ENCODE data around the gene CCDC73.
"Not testable (repeated sequence)": the region's sequence is repeated elsewhere in the genome, so short reads cannot be mapped to it uniquely, and the experiment has no call there.

CCDC73 gene

GRCh38 chr11:32630844-32631243 lies 163.6 kb downstream of the CCDC73 start:
- H3K4me3 ChIP-seq, result no peak overlapping the region
- H3K36me3 ChIP-seq (replicated peaks), result no peaks in the 10 kb centered on the region
- H3K27me3 ChIP-seq (ENCODE audit: low read depth), result no peaks in the 10 kb centered on the region; the same call in 1 of the 2 replicates
- in situ Hi-C loops (cut with MboI; ENCODE audit: low sequenced_read_pairs), result no loop called here
- DNase-seq (ENCODE audit: low spot score in 2 of 2), result no peak
- no peaks in the 10 kb centered on the region for H3K9me3 ChIP-seq
- H3K4me1 ChIP-seq, result no peaks in the 10 kb centered on the region

- H3K27me3 ChIP-seq (ENCODE audit: low read depth), result no peaks in the 10 kb centered on the region
- in situ Hi-C loops (cut with MboI; ENCODE audit: low sequenced_read_pairs), result no loop called here
- no peak overlapping the region for H3K4me3 ChIP-seq
- H3K4me1 ChIP-seq, result peaks cover 12% of the 10 kb centered on the region
- no peaks in the 10 kb centered on the region for H3K36me3 ChIP-seq (replicated peaks)
- H3K9me3 ChIP-seq, result no peaks in the 10 kb centered on the region; the same call in 1 of the 2 replicates
- DNase-seq (ENCODE audit: low spot score in 2 of 2), result no peak
Measured at GRCh38 chr11:32616903-32617302, 177.6 kb downstream of the CCDC73 start.

- in situ Hi-C loops (cut with MboI; ENCODE audit: low sequenced_read_pairs), result no loop called here
- H3K36me3 ChIP-seq (replicated peaks), result no peaks in the 10 kb centered on the region
- no peaks in the 10 kb centered on the region; the same call in 1 of the 2 replicates for H3K9me3 ChIP-seq
- no peak overlapping the region for H3K4me3 ChIP-seq
- DNase-seq (ENCODE audit: low spot score in 2 of 2), result no peak
- peaks cover 12% of the 10 kb centered on the region for H3K4me1 ChIP-seq
- H3K27me3 ChIP-seq (ENCODE audit: low read depth), result no peaks in the 10 kb centered on the region
Measured at GRCh38 chr11:32615422-32615821, 179.0 kb downstream of the CCDC73 start.

GRCh38 chr11:32613500-32614151 lies 180.8 kb downstream of the CCDC73 start:
- Histone ChIP-seq H3K4me3 (no peak overlapping the region), H3K9me3 (peaks cover 1% of the 10 kb centered on the region; the same call in 1 of the 2 replicates), H3K27me3 (ENCODE audit: low read depth) (no peaks in the 10 kb centered on the region), H3K4me1 (peaks cover 22% of the 10 kb centered on the region), H3K36me3 (replicated peaks) (no peaks in the 10 kb centered on the region)
- in situ Hi-C loops (cut with MboI; ENCODE audit: low sequenced_read_pairs), result no loop called here
- DNase-seq (ENCODE audit: low spot score in 2 of 2), result no peak

- in situ Hi-C loops (cut with MboI; ENCODE audit: low sequenced_read_pairs), result no loop called here
- Histone ChIP-seq H3K4me1 (peaks cover 25% of the 10 kb centered on the region), H3K9me3 (peaks cover 13% of the 10 kb centered on the region), H3K4me3 (no peak overlapping the region), H3K27me3 (ENCODE audit: low read depth) (no peaks in the 10 kb centered on the region), H3K36me3 (replicated peaks) (peaks cover 11% of the 10 kb centered on the region)
- no peak for DNase-seq (ENCODE audit: low spot score in 2 of 2)
Measured at GRCh38 chr11:32610797-32611352, 183.6 kb downstream of the CCDC73 start.

DNA sequence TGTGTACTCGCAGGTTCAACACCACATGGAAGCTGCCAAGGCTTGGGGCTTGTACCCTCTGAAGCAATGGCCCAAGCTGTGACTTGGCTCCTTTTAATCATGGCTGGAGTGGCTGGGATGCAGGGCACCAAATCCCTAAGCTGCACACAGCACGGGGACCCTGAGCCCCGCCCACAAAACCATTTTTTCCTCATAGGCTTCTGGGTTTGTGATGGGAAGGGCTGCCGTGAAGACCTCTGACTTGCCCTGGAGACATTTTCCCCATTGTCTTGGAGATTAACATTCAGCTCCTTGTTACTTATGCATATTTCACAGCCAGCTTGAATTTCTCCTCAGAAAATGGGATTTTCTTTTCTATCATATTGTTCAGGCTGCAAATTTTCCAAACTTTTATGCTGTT lies 185.6 kb downstream of the CCDC73 start:
- H3K27me3 ChIP-seq (ENCODE audit: low read depth); H3K4me3 ChIP-seq; in situ Hi-C loops (cut with MboI; ENCODE audit: low sequenced_read_pairs): not testable (repeated sequence)
- peaks cover 31% of the 10 kb centered on the region for H3K36me3 ChIP-seq (replicated peaks)
- DNase-seq (ENCODE audit: low spot score in 2 of 2), result peak; percentile 54 to 83
- peaks cover 13% of the 10 kb centered on the region for H3K9me3 ChIP-seq
- peaks cover 14% of the 10 kb centered on the region for H3K4me1 ChIP-seq

GRCh38 chr11:32606220-32606619 lies 188.2 kb downstream of the CCDC73 start:
- Histone ChIP-seq H3K4me1 (peaks cover 13% of the 10 kb centered on the region), H3K36me3 (replicated peaks) (peaks cover 53% of the 10 kb centered on the region), H3K27me3 (ENCODE audit: low read depth) (no peaks in the 10 kb centered on the region), H3K4me3 (no peak overlapping the region), H3K9me3 (peaks cover 13% of the 10 kb centered on the region)
- in situ Hi-C loops (cut with MboI; ENCODE audit: low sequenced_read_pairs), result no loop called here
- no peak for DNase-seq (ENCODE audit: low spot score in 2 of 2)

DNA sequence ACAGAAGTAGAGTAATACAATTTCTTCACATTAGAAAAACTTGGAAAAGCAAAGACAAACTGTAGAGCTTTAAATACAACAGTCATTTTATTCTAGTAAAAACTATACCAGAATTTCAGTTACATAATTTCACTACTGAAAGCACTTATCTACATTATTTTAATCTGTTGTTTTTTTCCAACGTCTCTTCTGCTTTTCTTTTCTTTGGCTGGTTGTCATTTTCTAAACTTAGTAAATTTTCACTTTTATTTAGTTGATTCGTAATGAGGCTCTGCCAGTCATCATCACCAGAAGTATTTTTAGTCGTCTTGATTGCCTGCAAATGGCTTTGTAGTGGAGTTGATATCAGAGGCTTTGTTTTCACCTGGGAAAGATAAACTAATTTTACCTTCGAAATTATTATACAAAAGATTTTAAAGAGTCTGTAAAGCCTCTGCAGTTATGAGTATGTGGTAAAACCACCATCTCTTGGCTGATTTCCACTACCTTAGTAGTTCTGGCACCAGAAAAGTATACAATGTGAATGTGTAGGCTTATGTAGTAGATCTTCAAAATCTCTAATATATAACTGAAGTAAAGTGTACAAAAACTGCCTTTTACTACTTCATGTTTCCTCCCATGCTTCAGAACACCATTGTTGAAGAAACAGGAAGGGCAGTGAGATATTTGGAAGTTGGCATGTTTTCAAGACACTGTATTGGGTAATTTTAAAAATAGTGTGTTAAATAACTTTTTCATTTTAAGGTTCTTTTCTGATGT lies 191.6 kb downstream of the CCDC73 start:
- in situ Hi-C loops (cut with MboI; ENCODE audit: low sequenced_read_pairs), result no loop called here
- no peak overlapping the region for H3K4me3 ChIP-seq
- peaks cover 79% of the 10 kb centered on the region for H3K36me3 ChIP-seq (replicated peaks)
- H3K4me1 ChIP-seq, result no peaks in the 10 kb centered on the region
- peaks cover 4% of the 10 kb centered on the region for H3K9me3 ChIP-seq
- no peak for DNase-seq (ENCODE audit: low spot score in 2 of 2)
- H3K27me3 ChIP-seq (ENCODE audit: low read depth), result no peaks in the 10 kb centered on the region

GRCh38 chr11:32597921-32598320 lies 196.5 kb downstream of the CCDC73 start:
- H3K4me3 ChIP-seq, result no peak overlapping the region
- H3K4me1 ChIP-seq, result peaks cover 4% of the 10 kb centered on the region; the same call in 1 of the 2 replicates
- H3K36me3 ChIP-seq (replicated peaks), result peaks cover 80% of the 10 kb centered on the region
- in situ Hi-C loops (cut with MboI; ENCODE audit: low sequenced_read_pairs), result no loop called here
- peak in 1 of 2 experiments; percentile 46 for DNase-seq (ENCODE audit: low spot score in 2 of 2)
- H3K9me3 ChIP-seq, result no peaks in the 10 kb centered on the region
- H3K27me3 ChIP-seq (ENCODE audit: low read depth), result no peaks in the 10 kb centered on the region

DNA sequence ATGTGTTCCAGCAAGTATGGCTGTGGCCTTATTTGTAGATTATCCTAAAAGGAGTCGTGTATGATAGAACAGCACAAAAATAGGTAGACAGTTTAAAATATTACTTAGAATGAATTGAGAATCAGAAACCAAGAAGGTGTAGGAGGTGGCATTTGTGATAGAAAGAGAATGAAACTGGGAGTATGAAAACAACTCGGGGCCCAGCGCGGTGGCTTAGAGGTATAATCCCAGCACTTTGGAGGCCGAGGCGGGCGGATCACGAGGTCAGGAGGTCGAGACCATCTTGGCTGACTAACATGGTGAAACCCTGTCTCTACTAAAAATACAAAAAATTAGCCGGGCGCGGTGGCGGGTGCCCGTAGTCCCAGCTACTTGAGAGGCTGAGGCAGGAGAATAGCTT lies 198.3 kb downstream of the CCDC73 start:
- H3K4me3 ChIP-seq; DNase-seq (ENCODE audit: low spot score in 2 of 2); in situ Hi-C loops (cut with MboI; ENCODE audit: low sequenced_read_pairs); H3K4me1 ChIP-seq; H3K27me3 ChIP-seq (ENCODE audit: low read depth); H3K9me3 ChIP-seq: not testable (repeated sequence)
- H3K36me3 ChIP-seq (replicated peaks), result peaks cover 83% of the 10 kb centered on the region

GRCh38 chr11:32594272-32594671 lies 200.2 kb downstream of the CCDC73 start:
- no peaks in the 10 kb centered on the region for H3K9me3 ChIP-seq
- no peak overlapping the region for H3K4me3 ChIP-seq
- no peak for DNase-seq (ENCODE audit: low spot score in 2 of 2)
- peaks cover 4% of the 10 kb centered on the region; the same call in 1 of the 2 replicates for H3K4me1 ChIP-seq
- no peaks in the 10 kb centered on the region for H3K27me3 ChIP-seq (ENCODE audit: low read depth)
- in situ Hi-C loops (cut with MboI; ENCODE audit: low sequenced_read_pairs), result no loop called here
- peaks cover 82% of the 10 kb centered on the region for H3K36me3 ChIP-seq (replicated peaks)

DNA sequence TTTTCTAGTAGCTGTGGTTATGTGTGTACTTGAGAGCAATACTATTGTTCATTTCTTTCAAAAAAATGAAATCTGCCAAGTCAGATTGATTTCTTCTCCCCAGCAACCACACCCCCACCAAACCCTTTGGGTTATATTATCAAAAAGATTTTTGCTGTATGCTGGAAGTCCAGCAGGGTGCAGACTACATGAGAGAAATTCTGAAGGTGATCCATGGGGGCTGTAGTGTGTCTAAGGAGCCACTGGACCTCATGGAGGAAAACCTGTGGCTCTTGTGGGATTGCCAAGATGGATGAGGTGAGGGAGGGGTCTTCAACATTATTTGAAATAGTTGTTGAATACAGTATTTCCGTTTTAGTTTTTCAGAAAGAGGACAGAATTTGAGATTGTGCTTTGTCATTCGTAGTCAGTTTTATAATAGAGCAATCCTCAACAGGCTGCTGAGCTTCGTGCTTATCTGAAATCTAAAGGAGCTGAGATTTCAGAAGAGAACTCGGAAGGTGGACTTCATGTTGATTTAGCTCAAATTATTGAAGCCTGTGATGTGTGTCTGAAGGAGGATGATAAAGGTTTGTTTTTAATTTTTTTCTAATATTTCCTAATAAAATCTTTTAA lies 207.8 kb downstream of the CCDC73 start:
- DNase-seq (ENCODE audit: low spot score in 2 of 2), result peak; percentile 43 to 48
- in situ Hi-C loops (cut with MboI; ENCODE audit: low sequenced_read_pairs), result no loop called here
- Histone ChIP-seq H3K4me3 (peak overlapping the region; percentile 87; the same call in 1 of the 2 replicates), H3K9me3 (no peaks in the 10 kb centered on the region), H3K36me3 (replicated peaks) (peaks cover 44% of the 10 kb centered on the region), H3K27me3 (ENCODE audit: low read depth) (no peaks in the 10 kb centered on the region), H3K4me1 (peaks cover 20% of the 10 kb centered on the region)

DNA sequence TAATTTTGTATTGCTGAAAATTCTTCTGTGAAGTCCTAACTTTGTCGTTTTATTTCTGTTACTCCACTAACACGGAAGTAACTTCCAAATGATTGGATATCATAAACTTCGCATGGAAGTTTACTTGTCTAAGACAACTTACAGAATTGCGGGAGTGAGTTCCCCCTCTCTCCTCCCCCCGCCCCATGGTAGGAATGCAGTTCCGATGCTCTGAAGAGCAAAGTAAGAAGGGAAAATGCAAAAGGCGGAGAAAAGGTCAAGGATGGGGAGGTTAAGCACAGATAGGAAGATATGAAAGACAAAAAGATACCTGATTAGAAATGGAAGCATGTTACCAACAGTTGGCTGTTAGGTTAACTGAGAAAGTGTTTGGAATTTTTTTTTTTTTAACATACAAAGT lies 209.5 kb downstream of the CCDC73 start:
- Histone ChIP-seq H3K4me1 (peaks cover 20% of the 10 kb centered on the region), H3K27me3 (ENCODE audit: low read depth) (no peaks in the 10 kb centered on the region), H3K9me3 (no peaks in the 10 kb centered on the region), H3K4me3 (peak overlapping the region; percentile 87), H3K36me3 (replicated peaks) (peaks cover 27% of the 10 kb centered on the region)
- peak in 1 of 2 experiments; percentile 49 for DNase-seq (ENCODE audit: low spot score in 2 of 2)
- in situ Hi-C loops (cut with MboI; ENCODE audit: low sequenced_read_pairs), result no loop called here

Data from HAP-1 (cell line).